Measurements from ENCODE around the gene HSD17B11.

The HSD17B11 gene

GRCh38 chr4:87333267-87333666 lies 57.7 kb downstream of the HSD17B11 start:
- no peak for DNase-seq (ENCODE audit: low read depth)
- H3K4me3 ChIP-seq (ENCODE audit: low read depth, low read length), result no peak overlapping the region
- no peak for TF ChIP-seq CTCF (IDR thresholded peaks at IDR 0.05; ENCODE audit: low read depth, low read length, missing control alignments)

GRCh38 chr4:87330761-87331160 lies 60.2 kb downstream of the HSD17B11 start:
- no peak overlapping the region for H3K4me3 ChIP-seq (ENCODE audit: low read depth, low read length)
- no peak for TF ChIP-seq CTCF (IDR thresholded peaks at IDR 0.05; ENCODE audit: low read depth, low read length, missing control alignments)
- no peak for DNase-seq (ENCODE audit: low read depth)

GRCh38 chr4:87327136-87327535 lies 63.9 kb downstream of the HSD17B11 start:
- DNase-seq (ENCODE audit: low read depth), result no peak
- TF ChIP-seq CTCF (IDR thresholded peaks at IDR 0.05; ENCODE audit: low read depth, low read length, missing control alignments), result no peak
- H3K4me3 ChIP-seq (ENCODE audit: low read depth, low read length), result no peak overlapping the region

- TF ChIP-seq CTCF (IDR thresholded peaks at IDR 0.05; ENCODE audit: low read depth, low read length, missing control alignments), result no peak
- no peak overlapping the region for H3K4me3 ChIP-seq (ENCODE audit: low read depth, low read length)
- DNase-seq (ENCODE audit: low read depth), result no peak
These were observed 64.5 kb downstream of the HSD17B11 start for GRCh38 chr4:87326460-87326859.

GRCh38 chr4:87322754-87323153 lies 68.2 kb downstream of the HSD17B11 start, which contains the start of gene HSD17B13:
HSD17B13 (minus strand) TSS chr4:87322882; CDS start chr4:87322841, 41 bp downstream.
- TF ChIP-seq CTCF (IDR thresholded peaks at IDR 0.05; ENCODE audit: low read depth, low read length, missing control alignments), result no peak
- DNase-seq (ENCODE audit: low read depth), result no peak
- H3K4me3 ChIP-seq (ENCODE audit: low read depth, low read length), result no peak within 1 kb of the TSS

DNA sequence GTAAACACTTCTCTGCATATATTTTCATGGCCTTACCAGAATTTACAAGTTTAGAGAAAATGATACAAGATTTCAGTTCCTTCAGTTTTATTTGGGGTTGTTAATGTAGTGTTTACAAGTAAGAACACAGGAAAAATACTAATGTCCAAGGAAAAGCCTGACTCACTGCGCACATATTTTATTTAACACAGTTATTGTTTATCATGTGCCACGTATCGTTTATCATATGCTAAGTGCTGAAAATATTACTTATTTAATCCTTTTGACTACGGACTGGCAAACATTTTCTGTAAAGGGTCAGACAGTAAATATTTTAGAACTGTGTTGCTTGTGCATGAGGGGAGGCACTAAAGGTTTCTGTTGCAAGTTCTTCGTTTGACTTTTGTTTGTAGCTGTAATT lies 69.1 kb downstream of the HSD17B11 start:
- no peak for DNase-seq (ENCODE audit: low read depth)
- no peak for TF ChIP-seq CTCF (IDR thresholded peaks at IDR 0.05; ENCODE audit: low read depth, low read length, missing control alignments)
- H3K4me3 ChIP-seq (ENCODE audit: low read depth, low read length), result no peak overlapping the region

- TF ChIP-seq CTCF (IDR thresholded peaks at IDR 0.05; ENCODE audit: low read depth, low read length, missing control alignments), result no peak
- DNase-seq (ENCODE audit: low read depth), result no peak
These were observed 73.5 kb downstream of the HSD17B11 start for GRCh38 chr4:87317527-87317926.

More at GRCh38 chr4:87317527-87317926, 73.5 kb downstream of the HSD17B11 start:
- no peak overlapping the region for H3K4me3 ChIP-seq (ENCODE audit: low read depth, low read length)
